ENCODE measurements around the gene EHBP1. TPM values are rescaled to one million over a fixed set of nuclear protein-coding genes. Genes with fewer than 3 reads are reported as not detected.

EHBP1 gene
- polyA plus RNA-seq, 1 of the 3 experiments (the other 2 are of a cell fraction): 62.7 TPM

GRCh38 chr2:62713837-62714236, 8.3 kb downstream of the EHBP1 start (continued):
- TF ChIP-seq TAF1 (IDR thresholded peaks at IDR 0.05; ENCODE audit: borderline replicate concordance, low read depth, low read length) (no peak), POLR2AphosphoS5 (IDR thresholded peaks at IDR 0.05; ENCODE audit: low read depth, low read length) (no peak), SIN3A (IDR thresholded peaks at IDR 0.05; ENCODE audit: borderline replicate concordance, low read depth, low read length) (no peak), NRF1 (IDR thresholded peaks at IDR 0.05; ENCODE audit: low read depth, low read length) (no peak), GABPA (IDR thresholded peaks at IDR 0.05; ENCODE audit: low read depth) (no peak), PBX3 (IDR thresholded peaks at IDR 0.05) (no peak)
- TF ChIP-seq, protein P1, sequence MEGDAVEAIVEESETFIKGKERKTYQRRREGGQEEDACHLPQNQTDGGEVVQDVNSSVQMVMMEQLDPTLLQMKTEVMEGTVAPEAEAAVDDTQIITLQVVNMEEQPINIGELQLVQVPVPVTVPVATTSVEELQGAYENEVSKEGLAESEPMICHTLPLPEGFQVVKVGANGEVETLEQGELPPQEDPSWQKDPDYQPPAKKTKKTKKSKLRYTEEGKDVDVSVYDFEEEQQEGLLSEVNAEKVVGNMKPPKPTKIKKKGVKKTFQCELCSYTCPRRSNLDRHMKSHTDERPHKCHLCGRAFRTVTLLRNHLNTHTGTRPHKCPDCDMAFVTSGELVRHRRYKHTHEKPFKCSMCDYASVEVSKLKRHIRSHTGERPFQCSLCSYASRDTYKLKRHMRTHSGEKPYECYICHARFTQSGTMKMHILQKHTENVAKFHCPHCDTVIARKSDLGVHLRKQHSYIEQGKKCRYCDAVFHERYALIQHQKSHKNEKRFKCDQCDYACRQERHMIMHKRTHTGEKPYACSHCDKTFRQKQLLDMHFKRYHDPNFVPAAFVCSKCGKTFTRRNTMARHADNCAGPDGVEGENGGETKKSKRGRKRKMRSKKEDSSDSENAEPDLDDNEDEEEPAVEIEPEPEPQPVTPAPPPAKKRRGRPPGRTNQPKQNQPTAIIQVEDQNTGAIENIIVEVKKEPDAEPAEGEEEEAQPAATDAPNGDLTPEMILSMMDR (IDR thresholded peaks at IDR 0.05): no peak

- H3K27ac ChIP-seq (ENCODE audit: low read depth in 2 of 2, low read length in 1 of 2): no peak overlapping the region
- ChIA-PET POLR2A (no interaction called here), CTCF (interaction anchor here (1.5 kb wide), 1 partner anchor 59 kb away, joined by 4 read pairs; no protein-coding TSS in a partner anchor)
- TF ChIP-seq, protein P2, sequence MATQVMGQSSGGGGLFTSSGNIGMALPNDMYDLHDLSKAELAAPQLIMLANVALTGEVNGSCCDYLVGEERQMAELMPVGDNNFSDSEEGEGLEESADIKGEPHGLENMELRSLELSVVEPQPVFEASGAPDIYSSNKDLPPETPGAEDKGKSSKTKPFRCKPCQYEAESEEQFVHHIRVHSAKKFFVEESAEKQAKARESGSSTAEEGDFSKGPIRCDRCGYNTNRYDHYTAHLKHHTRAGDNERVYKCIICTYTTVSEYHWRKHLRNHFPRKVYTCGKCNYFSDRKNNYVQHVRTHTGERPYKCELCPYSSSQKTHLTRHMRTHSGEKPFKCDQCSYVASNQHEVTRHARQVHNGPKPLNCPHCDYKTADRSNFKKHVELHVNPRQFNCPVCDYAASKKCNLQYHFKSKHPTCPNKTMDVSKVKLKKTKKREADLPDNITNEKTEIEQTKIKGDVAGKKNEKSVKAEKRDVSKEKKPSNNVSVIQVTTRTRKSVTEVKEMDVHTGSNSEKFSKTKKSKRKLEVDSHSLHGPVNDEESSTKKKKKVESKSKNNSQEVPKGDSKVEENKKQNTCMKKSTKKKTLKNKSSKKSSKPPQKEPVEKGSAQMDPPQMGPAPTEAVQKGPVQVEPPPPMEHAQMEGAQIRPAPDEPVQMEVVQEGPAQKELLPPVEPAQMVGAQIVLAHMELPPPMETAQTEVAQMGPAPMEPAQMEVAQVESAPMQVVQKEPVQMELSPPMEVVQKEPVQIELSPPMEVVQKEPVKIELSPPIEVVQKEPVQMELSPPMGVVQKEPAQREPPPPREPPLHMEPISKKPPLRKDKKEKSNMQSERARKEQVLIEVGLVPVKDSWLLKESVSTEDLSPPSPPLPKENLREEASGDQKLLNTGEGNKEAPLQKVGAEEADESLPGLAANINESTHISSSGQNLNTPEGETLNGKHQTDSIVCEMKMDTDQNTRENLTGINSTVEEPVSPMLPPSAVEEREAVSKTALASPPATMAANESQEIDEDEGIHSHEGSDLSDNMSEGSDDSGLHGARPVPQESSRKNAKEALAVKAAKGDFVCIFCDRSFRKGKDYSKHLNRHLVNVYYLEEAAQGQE (IDR thresholded peaks at IDR 0.05; ENCODE audit: low read depth, low read length): no peak
- TF ChIP-seq NFIC (IDR thresholded peaks at IDR 0.05; ENCODE audit: borderline replicate concordance) (no peak), FOXM1 (IDR thresholded peaks at IDR 0.05; ENCODE audit: low read depth) (no peak), YY1 (IDR thresholded peaks at IDR 0.05; ENCODE audit: low read depth) (no peak), RXRA (IDR thresholded peaks at IDR 0.05; ENCODE audit: borderline replicate concordance, low read depth) (no peak), IRF3 (IDR thresholded peaks at IDR 0.05; ENCODE audit: low read depth, low read length) (no peak), ELF1 (IDR thresholded peaks at IDR 0.05) (no peak), FOSL2 (IDR thresholded peaks at IDR 0.05; ENCODE audit: borderline replicate concordance, low read depth) (no peak), SMC3 (IDR thresholded peaks at IDR 0.05; ENCODE audit: low read depth, low read length) (no peak), GATA2 (CRISPR knock-in tag; IDR thresholded peaks at IDR 0.05) (no peak), GABPA (IDR thresholded peaks at IDR 0.05; ENCODE audit: low read depth) (no peak), PBX3 (IDR thresholded peaks at IDR 0.05) (no peak)
- TF ChIP-seq, protein P3, sequence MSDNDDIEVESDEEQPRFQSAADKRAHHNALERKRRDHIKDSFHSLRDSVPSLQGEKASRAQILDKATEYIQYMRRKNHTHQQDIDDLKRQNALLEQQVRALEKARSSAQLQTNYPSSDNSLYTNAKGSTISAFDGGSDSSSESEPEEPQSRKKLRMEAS (IDR thresholded peaks at IDR 0.05; ENCODE audit: low read depth): no peak
- H2AFZ ChIP-seq (ENCODE audit: low read depth): no peak overlapping the region
- no peaks in the 10 kb centered on the region for H3K27me3 ChIP-seq (ENCODE audit: insufficient read depth)
- H3K9me3 ChIP-seq: no peaks in the 10 kb centered on the region
- H3K79me2 ChIP-seq (ENCODE audit: insufficient read depth): peaks cover 100% of the 10 kb centered on the region
- DNase-seq: no peak
- H3F3A ChIP-seq (replicated peaks; ENCODE audit: insufficient read depth): peaks cover 14% of the 10 kb centered on the region
- peaks cover 36 to 44% of the 10 kb centered on the region in 2 experiments for H3K36me3 ChIP-seq (replicated peaks in 1 of 2; ENCODE audit: control insufficient read depth in 1 of 2, insufficient read depth in 2 of 2, low read length in 1 of 2)
- H3K9ac ChIP-seq: no peak overlapping the region
- H3K4me1 ChIP-seq (ENCODE audit: control insufficient read depth in 1 of 2, insufficient read depth in 2 of 2, low read depth in 1 of 2, low read length in 1 of 2): no peaks in the 10 kb centered on the region; a peak in 1 of 4 replicates
- no peaks in the 10 kb centered on the region for H3K9me2 ChIP-seq
- 90% methylated on average over 4 of the region's 4 CpGs for WGBS (ENCODE audit: low lambda C conversion rate)
- H3K4me3 ChIP-seq (ENCODE audit: low read depth in 2 of 2, low read length in 1 of 2): no peak overlapping the region
- H3K4me2 ChIP-seq: no peak overlapping the region
- peaks cover 4% of the 10 kb centered on the region; the same call in 1 of the 2 replicates for H4K20me1 ChIP-seq (ENCODE audit: insufficient read depth)
Observed at GRCh38 chr2:62716768-62717167, 11.3 kb downstream of the EHBP1 start.
